ENCODE data around the gene VPS51. TPM values are rescaled to one million over a fixed set of nuclear protein-coding genes. Genes with fewer than 3 reads are reported as not detected.

VPS51 gene
- total RNA-seq, 6 experiments from 2014 or later: 41.5 to 170 (median 50.2) TPM

- Histone ChIP-seq H3K9me3 (no peaks in the 10 kb centered on the region), H3K4me3 (no peak overlapping the region), H3K4me1 (peaks cover 0 to 53% (median 24%) of the 10 kb centered on the region in 4 donors), H3K36me3 (peaks cover 0 to 7% (median 0%) of the 10 kb centered on the region in 4 donors), H3K27me3 (no peaks in the 10 kb centered on the region), H3K27ac (peak overlapping the region in 2 of 3 donors; percentile 59 to 81)
- 68% methylated on average over 6 of the region's 6 CpGs for WGBS (ENCODE audit: insufficient coverage, low coverage, low lambda C conversion rate, missing lambda C conversion rate)
- ATAC-seq (no peak), DNase-seq (no peak)
- TF ChIP-seq CTCF (IDR thresholded peaks at IDR 0.05) (no peak), POLR2A (IDR thresholded peaks at IDR 0.05) (no peak)
- intact Hi-C loops (cut with DNase I): loop anchor here in 1 of 2 donors (10.0 kb wide), 1 partner anchor 66 kb away; no protein-coding TSS in a partner anchor
These were observed 4.8 kb downstream of the VPS51 start for GRCh38 chr11:65100674-65101350.

GRCh38 chr11:65102142-65103095, 6.4 kb downstream of the VPS51 start:
- Histone ChIP-seq H3K4me1 (peaks cover 0 to 46% (median 20%) of the 10 kb centered on the region in 4 donors), H3K9me3 (no peaks in the 10 kb centered on the region), H3K4me3 (no peak overlapping the region), H3K36me3 (peaks cover 0 to 7% (median 0%) of the 10 kb centered on the region in 4 donors), H3K27ac (peak overlapping the region; percentile 7 to 81 (median 59)), H3K27me3 (no peaks in the 10 kb centered on the region)
- intact Hi-C loops (cut with DNase I): loop anchor here in 1 of 2 donors (10.0 kb wide), 1 partner anchor 68 kb away; no protein-coding TSS in a partner anchor
- TF ChIP-seq POLR2A (IDR thresholded peaks at IDR 0.05): no peak
- TF ChIP-seq CTCF (IDR thresholded peaks at IDR 0.05): no peak
- DNase-seq: peak; percentile 47 to 80 (median 74)
- peak; percentile 86 to 89 (median 86) for ATAC-seq
- WGBS (ENCODE audit: insufficient coverage, low coverage, low lambda C conversion rate, missing lambda C conversion rate): 43% methylated on average over 8 of the region's 8 CpGs

GRCh38 chr11:65103476-65103875, 7.5 kb downstream of the VPS51 start:
- Histone ChIP-seq H3K36me3 (peaks cover 0 to 9% (median 4%) of the 10 kb centered on the region in 4 donors), H3K27me3 (no peaks in the 10 kb centered on the region), H3K4me1 (peaks cover 0 to 45% (median 18%) of the 10 kb centered on the region in 4 donors), H3K4me3 (no peak overlapping the region), H3K9me3 (no peaks in the 10 kb centered on the region), H3K27ac (peak overlapping the region in 2 of 3 donors; percentile 32 to 81)
- intact Hi-C loops (cut with DNase I): loop anchor here in 1 of 2 donors (10.0 kb wide), 1 partner anchor 69 kb away; no protein-coding TSS in a partner anchor
- TF ChIP-seq CTCF (IDR thresholded peaks at IDR 0.05): no peak
- TF ChIP-seq POLR2A (IDR thresholded peaks at IDR 0.05): no peak
- no peak for ATAC-seq
- no peak for DNase-seq

DNA sequence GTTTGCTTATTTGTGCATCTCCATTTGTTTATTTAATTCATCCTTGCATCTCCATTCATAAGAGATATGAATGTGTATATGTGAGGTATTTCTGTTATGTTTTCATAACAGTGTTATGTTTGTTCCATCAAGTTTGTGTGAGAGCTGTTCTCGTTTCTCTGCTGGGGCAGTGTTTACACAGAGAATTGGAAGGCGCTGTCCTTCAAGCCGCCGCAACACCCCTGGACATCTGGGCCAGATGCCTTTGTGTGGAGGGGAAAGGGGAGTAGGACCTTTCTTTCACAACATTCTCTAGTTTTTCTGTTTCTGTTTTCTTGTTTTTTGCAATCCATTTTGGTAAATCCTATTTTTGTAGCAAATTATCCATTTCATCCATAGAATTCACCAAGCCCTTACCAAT, 8.6 kb downstream of the VPS51 start:
- WGBS (ENCODE audit: insufficient coverage, low coverage, low lambda C conversion rate, missing lambda C conversion rate): 51% methylated on average over 4 of the region's 4 CpGs
- Histone ChIP-seq H3K4me1 (peaks cover 0 to 45% (median 18%) of the 10 kb centered on the region in 4 donors), H3K27me3 (no peaks in the 10 kb centered on the region), H3K9me3 (no peaks in the 10 kb centered on the region), H3K36me3 (peaks cover 0 to 9% (median 3%) of the 10 kb centered on the region in 4 donors), H3K4me3 (no peak overlapping the region), H3K27ac (no peak overlapping the region)
- intact Hi-C loops (cut with DNase I): loop anchor here in 1 of 2 donors (10.0 kb wide), 1 partner anchor 70 kb away; no protein-coding TSS in a partner anchor
- TF ChIP-seq POLR2A (IDR thresholded peaks at IDR 0.05) (no peak), CTCF (IDR thresholded peaks at IDR 0.05) (no peak)
- DNase-seq (no peak), ATAC-seq (no peak)
